ENCODE measurements around the gene CELA3A. TPM values are rescaled to one million over a fixed set of nuclear protein-coding genes. Genes with fewer than 3 reads are reported as not detected.
A peak's percentile ranks its signal among the peaks of the same experiment; 100 is the strongest.
"Not testable (repeated sequence)": the region's sequence is repeated elsewhere in the genome, so short reads cannot be mapped to it uniquely, and the experiment has no call there.

CELA3A gene, protein sequence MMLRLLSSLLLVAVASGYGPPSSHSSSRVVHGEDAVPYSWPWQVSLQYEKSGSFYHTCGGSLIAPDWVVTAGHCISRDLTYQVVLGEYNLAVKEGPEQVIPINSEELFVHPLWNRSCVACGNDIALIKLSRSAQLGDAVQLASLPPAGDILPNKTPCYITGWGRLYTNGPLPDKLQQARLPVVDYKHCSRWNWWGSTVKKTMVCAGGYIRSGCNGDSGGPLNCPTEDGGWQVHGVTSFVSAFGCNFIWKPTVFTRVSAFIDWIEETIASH
- not detected in 2 replicates for total RNA-seq

DNA sequence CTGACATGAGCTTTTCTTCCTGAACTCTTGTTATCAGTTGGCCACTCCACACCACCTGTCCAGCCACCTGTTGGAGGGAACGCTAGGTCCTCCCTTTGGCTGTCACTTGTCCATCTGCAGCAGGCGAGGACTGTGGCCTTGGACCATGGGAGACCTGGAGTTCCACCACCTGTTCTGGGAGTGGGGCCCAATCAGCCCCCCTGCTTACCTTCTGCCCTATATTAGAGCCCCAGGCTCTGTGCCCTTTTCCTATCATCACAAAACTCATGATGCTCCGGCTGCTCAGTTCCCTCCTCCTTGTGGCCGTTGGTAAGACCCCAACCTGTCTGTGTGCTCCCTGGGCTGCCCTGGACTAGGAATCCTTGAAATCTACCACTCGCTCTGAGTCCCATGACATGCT lies at the start of gene CELA3A:
CELA3A (plus strand) TSS at position 249 of the 400 bp plus-strand sequence; CDS start at position 267, 18 bp downstream.
- H3K27me3 Mint-ChIP-seq = peaks cover 3% of the 10 kb centered on the region
- no peak within 1 kb of the TSS for H3K27ac Mint-ChIP-seq
- DNase-seq = no peak
- H3K4me3 Mint-ChIP-seq = no peak within 1 kb of the TSS
- peaks cover 3% of the 10 kb centered on the region for H3K4me1 Mint-ChIP-seq
- intact Hi-C loops (cut with micrococcal nuclease) = no loop called here
- no peaks in the 10 kb centered on the region for H3K36me3 Mint-ChIP-seq (ENCODE audit: low read depth)
- no peaks in the 10 kb centered on the region for H3K9me3 Mint-ChIP-seq

DNA sequence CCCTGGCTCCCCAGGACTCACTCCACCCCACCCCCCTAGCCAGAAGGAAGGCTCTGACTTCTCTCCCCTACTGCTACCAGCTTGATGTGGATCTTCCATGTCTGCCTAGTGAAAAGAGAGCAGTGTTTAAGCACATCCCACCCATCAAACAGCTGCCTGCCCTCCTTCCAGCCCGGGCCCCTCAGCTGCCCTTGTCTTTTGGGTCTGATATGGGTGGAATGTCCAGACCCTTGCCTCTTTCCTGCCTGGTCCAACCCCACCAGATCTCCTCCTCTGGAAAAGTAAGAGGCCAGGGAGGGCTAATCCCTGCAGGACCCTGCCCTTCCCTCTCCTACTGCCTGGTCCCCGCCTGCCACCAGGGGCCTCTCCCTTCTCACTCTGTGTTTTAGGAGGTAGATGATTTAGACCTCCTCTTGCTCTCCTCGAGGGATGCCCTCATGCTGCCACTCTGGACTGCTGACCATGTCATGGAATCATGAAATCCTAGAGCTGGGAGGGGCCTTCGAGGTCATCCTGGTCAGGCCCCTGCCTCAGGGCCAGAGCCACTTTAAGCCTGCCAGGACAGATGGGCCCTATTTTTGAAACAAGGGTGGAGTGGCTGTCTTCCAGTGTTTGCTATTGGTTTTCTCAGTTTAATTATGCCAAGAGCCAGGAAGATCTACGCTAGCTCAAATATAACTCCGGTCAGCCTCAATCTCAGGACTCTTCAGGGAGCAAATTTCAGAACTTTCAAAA lies 48.5 kb upstream of the CELA3A start:
- Mint-ChIP-seq H3K27ac (no peak overlapping the region), H3K9me3 (no peaks in the 10 kb centered on the region)

GRCh38 chr1:21955058-21955457 lies 46.4 kb upstream of the CELA3A start:
- no peak for DNase-seq
- H3K27me3 Mint-ChIP-seq = no peaks in the 10 kb centered on the region
- no peaks in the 10 kb centered on the region for H3K9me3 Mint-ChIP-seq
- H3K4me3 Mint-ChIP-seq = no peak overlapping the region
- peaks cover 22% of the 10 kb centered on the region for H3K4me1 Mint-ChIP-seq
- H3K27ac Mint-ChIP-seq = no peak overlapping the region
- no peaks in the 10 kb centered on the region for H3K36me3 Mint-ChIP-seq (ENCODE audit: low read depth)
- intact Hi-C loops (cut with micrococcal nuclease) = no loop called here

More for the DNA sequence above, 48.5 kb upstream of the CELA3A start:
- no peak for DNase-seq
- Mint-ChIP-seq H3K4me1 (peaks cover 16% of the 10 kb centered on the region), H3K36me3 (ENCODE audit: low read depth) (no peaks in the 10 kb centered on the region), H3K4me3 (no peak overlapping the region), H3K27me3 (no peaks in the 10 kb centered on the region)
- intact Hi-C loops (cut with micrococcal nuclease) = no loop called here

- H3K27ac Mint-ChIP-seq = no peak overlapping the region
- peaks cover 22% of the 10 kb centered on the region for H3K4me1 Mint-ChIP-seq
- no peak overlapping the region for H3K4me3 Mint-ChIP-seq
- no peaks in the 10 kb centered on the region for H3K27me3 Mint-ChIP-seq
- DNase-seq = no peak
- intact Hi-C loops (cut with micrococcal nuclease) = no loop called here
- no peaks in the 10 kb centered on the region for H3K36me3 Mint-ChIP-seq (ENCODE audit: low read depth)
- no peaks in the 10 kb centered on the region for H3K9me3 Mint-ChIP-seq
Observed at GRCh38 chr1:21955501-21956281, 45.8 kb upstream of the CELA3A start.

- intact Hi-C loops (cut with micrococcal nuclease) = no loop called here
- peak overlapping the region; percentile 83 for H3K27ac Mint-ChIP-seq
Observed at GRCh38 chr1:21956720-21957552, 44.5 kb upstream of the CELA3A start.

GRCh38 chr1:21961337-21961736 lies 40.1 kb upstream of the CELA3A start:
- intact Hi-C loops (cut with micrococcal nuclease) = loop anchor here (10.0 kb wide), 3 partner anchors 257 to 457 kb away; partner anchors contain the start of gene ALPL
- Mint-ChIP-seq H3K4me1 (peaks cover 23% of the 10 kb centered on the region), H3K27ac (no peak overlapping the region), H3K9me3 (no peaks in the 10 kb centered on the region), H3K36me3 (ENCODE audit: low read depth) (no peaks in the 10 kb centered on the region), H3K4me3 (no peak overlapping the region), H3K27me3 (peaks cover 3% of the 10 kb centered on the region)
- DNase-seq = no peak

More at GRCh38 chr1:21956720-21957552, 44.5 kb upstream of the CELA3A start:
- H3K27me3 Mint-ChIP-seq = no peaks in the 10 kb centered on the region
- no peaks in the 10 kb centered on the region for H3K36me3 Mint-ChIP-seq (ENCODE audit: low read depth)
- H3K4me3 Mint-ChIP-seq = peak overlapping the region; percentile 47
- no peaks in the 10 kb centered on the region for H3K9me3 Mint-ChIP-seq
- peak; percentile 77 for DNase-seq
- H3K4me1 Mint-ChIP-seq = peaks cover 22% of the 10 kb centered on the region

DNA sequence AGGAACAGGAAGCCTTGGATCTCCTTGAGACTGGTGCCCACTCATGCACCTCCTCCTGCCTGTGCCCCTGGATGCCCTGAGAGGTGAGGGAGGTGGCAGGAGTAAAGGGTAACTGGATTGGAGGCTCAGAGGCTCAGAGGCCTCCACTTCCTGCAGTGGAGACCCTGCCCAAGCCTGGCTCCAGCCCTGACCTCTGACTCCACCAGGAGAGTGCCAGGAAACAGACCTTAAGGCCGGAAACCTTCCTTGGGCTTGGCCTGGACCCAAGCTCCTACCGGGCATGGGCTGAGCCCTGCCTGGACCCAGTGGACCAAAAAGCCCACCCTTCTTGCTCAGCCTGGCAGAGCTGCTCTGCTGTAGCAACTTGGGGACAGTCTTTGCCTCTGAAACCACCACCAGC lies 39.7 kb upstream of the CELA3A start:
- intact Hi-C loops (cut with micrococcal nuclease) = loop anchor here (10.0 kb wide), 3 partner anchors 257 to 457 kb away; partner anchors contain the start of gene ALPL
- H3K9me3 Mint-ChIP-seq = no peaks in the 10 kb centered on the region
- H3K27me3 Mint-ChIP-seq = peaks cover 3% of the 10 kb centered on the region
- no peaks in the 10 kb centered on the region for H3K36me3 Mint-ChIP-seq (ENCODE audit: low read depth)
- DNase-seq = no peak
- H3K4me1 Mint-ChIP-seq = peaks cover 20% of the 10 kb centered on the region
- no peak overlapping the region for H3K27ac Mint-ChIP-seq
- no peak overlapping the region for H3K4me3 Mint-ChIP-seq

GRCh38 chr1:21963477-21964217 lies 37.8 kb upstream of the CELA3A start:
- peaks cover 5% of the 10 kb centered on the region for H3K4me1 Mint-ChIP-seq
- intact Hi-C loops (cut with micrococcal nuclease) = loop anchor here (10.0 kb wide), 3 partner anchors 259 to 459 kb away; partner anchors contain the start of gene ALPL
- no peaks in the 10 kb centered on the region for H3K9me3 Mint-ChIP-seq
- H3K27me3 Mint-ChIP-seq = peaks cover 3% of the 10 kb centered on the region
- DNase-seq = peak; percentile 95
- no peak overlapping the region for H3K4me3 Mint-ChIP-seq
- no peaks in the 10 kb centered on the region for H3K36me3 Mint-ChIP-seq (ENCODE audit: low read depth)
- peak overlapping the region; percentile 27 for H3K27ac Mint-ChIP-seq

- Mint-ChIP-seq H3K27ac (no peak overlapping the region), H3K36me3 (ENCODE audit: low read depth) (no peaks in the 10 kb centered on the region), H3K9me3 (no peaks in the 10 kb centered on the region), H3K4me3 (no peak overlapping the region), H3K27me3 (peaks cover 3% of the 10 kb centered on the region), H3K4me1 (peaks cover 5% of the 10 kb centered on the region)
- intact Hi-C loops (cut with micrococcal nuclease) = loop anchor here (10.0 kb wide), 3 partner anchors 262 to 462 kb away; partner anchors contain the start of gene ALPL
- no peak for DNase-seq
Observed at GRCh38 chr1:21966247-21967000, 35.0 kb upstream of the CELA3A start.

DNA sequence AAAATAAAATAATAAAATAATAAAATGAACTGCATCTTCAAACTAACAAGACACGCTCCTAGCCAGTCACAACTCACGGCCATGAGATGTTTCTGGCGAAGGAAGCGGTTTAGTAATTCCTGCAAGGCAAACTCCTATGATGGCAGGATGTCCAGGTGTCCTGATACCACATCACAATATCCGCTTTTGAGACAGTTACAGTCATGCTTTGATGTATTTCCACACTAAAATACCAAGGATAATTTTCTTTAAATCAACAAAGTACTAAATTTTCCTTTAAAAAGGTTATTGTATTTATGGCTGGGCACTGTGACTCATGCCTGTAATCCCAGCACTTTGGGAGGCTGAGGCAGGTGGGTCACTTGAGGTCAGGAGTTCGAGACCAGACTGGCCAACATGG lies 34.2 kb upstream of the CELA3A start:
- DNase-seq; H3K9me3 Mint-ChIP-seq; H3K36me3 Mint-ChIP-seq (ENCODE audit: low read depth); H3K4me3 Mint-ChIP-seq; H3K27me3 Mint-ChIP-seq; H3K4me1 Mint-ChIP-seq; H3K27ac Mint-ChIP-seq: not testable (repeated sequence)
- intact Hi-C loops (cut with micrococcal nuclease) = loop anchor here (10.0 kb wide), 3 partner anchors 262 to 462 kb away; partner anchors contain the start of gene ALPL

GRCh38 chr1:21969066-21969465 lies 32.4 kb upstream of the CELA3A start:
- not testable (repeated sequence) for H3K27ac Mint-ChIP-seq; H3K4me1 Mint-ChIP-seq; H3K36me3 Mint-ChIP-seq (ENCODE audit: low read depth); H3K9me3 Mint-ChIP-seq; DNase-seq; H3K27me3 Mint-ChIP-seq; H3K4me3 Mint-ChIP-seq
- intact Hi-C loops (cut with micrococcal nuclease) = loop anchor here (10.0 kb wide), 3 partner anchors 264 to 464 kb away; partner anchors contain the start of gene ALPL

DNA sequence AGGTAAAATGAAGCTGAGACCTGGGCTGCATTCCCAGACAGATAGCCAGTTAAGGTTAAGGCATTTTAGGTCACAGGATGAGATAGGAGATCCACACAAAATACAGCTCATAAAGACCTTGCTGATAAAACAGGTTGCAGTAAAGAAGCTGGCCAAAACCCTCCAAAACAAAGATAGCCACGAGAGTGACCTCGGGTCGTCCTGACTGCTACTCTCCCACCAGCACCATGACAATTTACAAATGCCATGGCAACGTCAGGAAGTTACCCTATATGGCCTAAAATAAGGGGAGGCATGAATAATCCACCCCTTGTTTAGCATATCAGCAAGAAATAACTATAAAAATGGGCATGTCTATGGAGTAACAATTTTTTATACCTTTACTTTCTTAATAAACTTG lies 30.9 kb upstream of the CELA3A start:
- H3K27me3 Mint-ChIP-seq; H3K36me3 Mint-ChIP-seq (ENCODE audit: low read depth); H3K4me1 Mint-ChIP-seq; DNase-seq; H3K9me3 Mint-ChIP-seq; H3K4me3 Mint-ChIP-seq; H3K27ac Mint-ChIP-seq; intact Hi-C loops (cut with micrococcal nuclease): not testable (repeated sequence)
